ENCODE results near the gene ID1. TPM values are rescaled to one million over a fixed set of nuclear protein-coding genes. Genes with fewer than 3 reads are reported as not detected.
A peak's percentile ranks its signal among the peaks of the same experiment; 100 is the strongest.

The ID1 gene
- total and polyA plus RNA-seq, 2 of the 13 experiments (the other 11 are each of a cell fraction or from before 2014, with no cell fraction given): 320 to 419 TPM

GRCh38 chr20:31566319-31566657 lies 38.8 kb upstream of the ID1 start (continued):
- TF ChIP-seq BCLAF1 (IDR thresholded peaks at IDR 0.05) (no peak), ZFP37 (CRISPR knock-in tag; IDR thresholded peaks at IDR 0.05; ENCODE audit: borderline replicate concordance) (no peak), KDM2A (CRISPR knock-in tag; IDR thresholded peaks at IDR 0.05; ENCODE audit: borderline replicate concordance, low read depth) (0 out of 2 replicates have a peak, but pooled peaks have one; percentile 4), ZC3H13 (CRISPR knock-in tag; IDR thresholded peaks at IDR 0.05) (no peak)

- DNase-seq (ENCODE audit: low spot score) (no peak), FAIRE-seq (no peak), ATAC-seq (no peak)
- Histone ChIP-seq H3K9ac (ENCODE audit: insufficient read depth, low read depth, low read length) (no peak overlapping the region), H2AFZ (ENCODE audit: low read length) (no peak overlapping the region), H3K36me3 (replicated peaks in 1 of 2; ENCODE audit: control insufficient read depth in 1 of 2, insufficient read depth in 2 of 2, low read length in 2 of 2) (peaks cover 42 to 56% of the 10 kb centered on the region in 2 experiments), H3K4me2 (ENCODE audit: low read depth, low read length) (no peak overlapping the region), H3K4me1 (ENCODE audit: insufficient read depth, low read length) (peaks cover 52% of the 10 kb centered on the region), H3K4me3 (replicated peaks in 1 of 3; ENCODE audit: insufficient read depth in 1 of 3, low read depth in 2 of 3, low read length in 3 of 3) (no peak overlapping the region), H3K27me3 (ENCODE audit: control insufficient read depth in 1 of 2, insufficient read depth in 2 of 2, low read length in 2 of 2) (no peaks in the 10 kb centered on the region), H3K79me2 (ENCODE audit: insufficient read depth, low read length) (no peaks in the 10 kb centered on the region), H3K27ac (ENCODE audit: extremely low read length, insufficient read depth, low read length) (no peak overlapping the region), H4K20me1 (ENCODE audit: insufficient read depth, low read length) (no peaks in the 10 kb centered on the region), H3K9me3 (ENCODE audit: low read length) (no peaks in the 10 kb centered on the region)
- ChIA-PET POLR2A (interaction anchor here (1.2 to 16.4 kb wide), 4 partner anchors 11 to 54 kb away, joined by 3 to 1427 read pairs (median 4); partner anchors contain the start of gene ID1), CTCF (ENCODE audit: low intra/inter-chr PET ratio, low total read pairs) (interaction anchor here (0.7 to 7.7 kb wide), 3 partner anchors 45 to 48 kb away, joined by 3 to 335 read pairs (median 5); no protein-coding TSS in a partner anchor)
- in situ Hi-C loops (cut with HindIII; ENCODE audit: extremely low pct_ligation_motif_present, low pct_unique_long_range_greater_than_20kb): loop anchor here (10.0 kb wide), 1 partner anchor 158 kb away; the partner anchor contains the start of gene BCL2L1
- intact Hi-C loops (cut with micrococcal nuclease; ENCODE audit: unreplicated experiment): no loop called here
- no TSS peak for BruUV-seq (replicated peaks)
- WGBS (ENCODE audit: low lambda C conversion rate): 94% methylated on average over 14 of the region's 14 CpGs
- TF ChIP-seq, protein P1, sequence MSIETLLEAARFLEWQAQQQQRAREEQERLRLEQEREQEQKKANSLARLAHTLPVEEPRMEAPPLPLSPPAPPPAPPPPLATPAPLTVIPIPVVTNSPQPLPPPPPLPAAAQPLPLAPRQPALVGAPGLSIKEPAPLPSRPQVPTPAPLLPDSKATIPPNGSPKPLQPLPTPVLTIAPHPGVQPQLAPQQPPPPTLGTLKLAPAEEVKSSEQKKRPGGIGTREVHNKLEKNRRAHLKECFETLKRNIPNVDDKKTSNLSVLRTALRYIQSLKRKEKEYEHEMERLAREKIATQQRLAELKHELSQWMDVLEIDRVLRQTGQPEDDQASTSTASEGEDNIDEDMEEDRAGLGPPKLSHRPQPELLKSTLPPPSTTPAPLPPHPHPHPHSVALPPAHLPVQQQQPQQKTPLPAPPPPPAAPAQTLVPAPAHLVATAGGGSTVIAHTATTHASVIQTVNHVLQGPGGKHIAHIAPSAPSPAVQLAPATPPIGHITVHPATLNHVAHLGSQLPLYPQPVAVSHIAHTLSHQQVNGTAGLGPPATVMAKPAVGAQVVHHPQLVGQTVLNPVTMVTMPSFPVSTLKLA (IDR thresholded peaks at IDR 0.05): no peak
- TF ChIP-seq TRIM24 (CRISPR knock-in tag; IDR thresholded peaks at IDR 0.05) (no peak), ZSCAN22 (CRISPR knock-in tag; IDR thresholded peaks at IDR 0.05) (no peak), ZNF766 (CRISPR knock-in tag; IDR thresholded peaks at IDR 0.05; ENCODE audit: borderline replicate concordance) (no peak), ZNF484 (CRISPR knock-in tag; IDR thresholded peaks at IDR 0.05; ENCODE audit: borderline replicate concordance, low read depth) (no peak), ZSCAN31 (CRISPR knock-in tag; IDR thresholded peaks at IDR 0.05; ENCODE audit: low read depth) (no peak), JARID2 (CRISPR knock-in tag; IDR thresholded peaks at IDR 0.05; ENCODE audit: insufficient replicate concordance) (no peak), SPEN (CRISPR knock-in tag; IDR thresholded peaks at IDR 0.05; ENCODE audit: low read depth) (no peak), TFAP4 (IDR thresholded peaks at IDR 0.05; ENCODE audit: borderline replicate concordance, low read depth) (no peak)
- TF ChIP-seq, protein P2, sequence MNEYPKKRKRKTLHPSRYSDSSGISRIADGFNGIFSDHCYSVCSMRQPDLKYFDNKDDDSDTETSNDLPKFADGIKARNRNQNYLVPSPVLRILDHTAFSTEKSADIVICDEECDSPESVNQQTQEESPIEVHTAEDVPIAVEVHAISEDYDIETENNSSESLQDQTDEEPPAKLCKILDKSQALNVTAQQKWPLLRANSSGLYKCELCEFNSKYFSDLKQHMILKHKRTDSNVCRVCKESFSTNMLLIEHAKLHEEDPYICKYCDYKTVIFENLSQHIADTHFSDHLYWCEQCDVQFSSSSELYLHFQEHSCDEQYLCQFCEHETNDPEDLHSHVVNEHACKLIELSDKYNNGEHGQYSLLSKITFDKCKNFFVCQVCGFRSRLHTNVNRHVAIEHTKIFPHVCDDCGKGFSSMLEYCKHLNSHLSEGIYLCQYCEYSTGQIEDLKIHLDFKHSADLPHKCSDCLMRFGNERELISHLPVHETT (CRISPR knock-in tag; conservative IDR thresholded peaks at IDR 0.05): no peak
Measured at GRCh38 chr20:31566658-31567379, 38.3 kb upstream of the ID1 start.

All from HepG2 (cell line).